DMS79 treated with DMSO at 0.1 percent for 48 hours (cell line): ENCODE results near the gene TARP.

Experiments
- DNase-seq: peaks from one replicate; lab custom pipeline; 2025; lab: John Stamatoyannopoulos, UW

Gene TARP

GRCh38 chr7:38273286-38273995 is at the start of gene TARP:
TSS of gene TARP (minus strand) at chr7:38273636.
- no peak for DNase-seq

- DNase-seq = no peak
Observed at GRCh38 chr7:38323156-38323555, 49.7 kb upstream of the TARP start.

- DNase-seq = no peak
Observed at GRCh38 chr7:38322461-38322860, 49.0 kb upstream of the TARP start.

DNA sequence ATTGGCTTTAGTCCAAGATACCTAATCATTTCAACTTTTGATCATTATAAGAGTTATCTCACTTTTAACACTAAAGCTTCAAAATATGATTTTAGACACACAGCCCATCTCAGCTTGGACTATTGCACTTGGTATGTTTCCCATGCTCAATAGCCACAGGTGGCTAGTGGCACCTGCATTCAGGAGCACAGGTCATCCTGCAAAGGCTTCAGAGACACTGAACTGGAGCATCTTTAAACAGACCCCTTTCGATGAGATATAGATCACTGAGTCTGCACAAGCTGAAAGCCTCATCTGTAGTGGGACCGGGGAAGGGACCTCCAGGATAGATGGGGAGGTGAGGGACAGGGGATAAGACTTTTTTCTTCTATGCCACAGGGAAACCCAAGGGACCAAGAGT is 48.5 kb upstream of the TARP start:
- no peak for DNase-seq

GRCh38 chr7:38321515-38321944 is 48.1 kb upstream of the TARP start:
- DNase-seq = no peak

DNA sequence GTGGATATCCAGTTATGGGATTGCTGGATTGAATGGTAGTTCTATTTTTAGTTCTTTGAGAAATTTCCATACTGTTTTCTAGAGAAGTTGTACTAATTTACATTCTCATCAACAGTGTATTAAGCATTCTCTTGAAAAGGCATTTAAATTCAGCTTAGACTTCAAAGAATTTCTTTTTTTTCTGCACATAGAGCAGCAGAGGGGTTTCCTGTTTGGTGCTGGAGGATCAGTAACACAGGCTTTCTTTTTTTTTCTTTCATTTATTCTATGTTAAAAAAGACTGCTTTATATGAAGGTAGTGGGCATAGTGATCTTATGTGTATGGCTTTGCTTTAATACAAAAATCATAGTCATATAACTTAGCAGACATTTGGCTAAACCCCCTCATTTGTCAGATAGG is 47.6 kb upstream of the TARP start:
- DNase-seq = no peak

- no peak for DNase-seq
Observed at GRCh38 chr7:38319873-38320272, 46.4 kb upstream of the TARP start.

GRCh38 chr7:38318803-38319416 is 45.5 kb upstream of the TARP start:
- no peak for DNase-seq

DNA sequence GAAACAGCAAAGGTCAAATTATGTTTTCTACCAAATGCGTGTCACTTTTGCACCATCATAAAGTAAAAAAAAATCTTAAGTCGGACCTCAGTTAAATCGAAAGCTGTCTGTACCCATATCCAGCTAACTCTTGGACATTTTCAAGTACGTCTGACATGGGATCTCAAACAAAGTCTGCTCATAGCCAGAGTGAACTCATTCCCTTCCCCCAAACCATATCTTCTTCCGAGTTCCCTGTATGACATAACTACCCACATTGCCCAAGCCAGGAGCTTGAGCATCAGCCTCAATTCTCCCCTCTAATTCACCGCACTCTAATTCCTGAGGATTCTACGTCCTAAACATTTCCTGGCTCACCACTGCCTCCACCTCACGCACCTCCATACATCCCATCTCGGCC is 44.8 kb upstream of the TARP start:
- no peak for DNase-seq

DNA sequence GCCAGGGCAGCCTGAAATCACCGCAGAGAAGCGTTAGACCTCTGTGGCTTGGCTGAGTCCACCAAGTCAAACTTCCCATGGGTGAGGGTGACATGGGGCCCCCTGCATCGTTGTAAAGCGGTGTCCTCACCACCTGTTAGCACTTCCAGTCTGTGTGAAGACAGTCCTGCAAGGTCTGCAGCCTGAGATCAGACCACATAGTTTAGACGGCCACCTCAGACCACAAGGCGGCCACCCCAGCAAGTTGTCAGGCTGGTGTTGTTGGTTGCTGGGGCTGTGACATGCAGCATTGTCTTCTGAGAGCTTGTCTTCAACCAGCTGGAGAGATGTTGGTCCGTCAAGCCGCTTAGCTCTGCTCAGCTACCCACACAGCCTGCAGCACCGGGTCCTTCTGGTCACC is 44.1 kb upstream of the TARP start:
- DNase-seq = no peak

- no peak for DNase-seq
Observed at GRCh38 chr7:38316733-38317360, 43.4 kb upstream of the TARP start.

- DNase-seq = no peak
Observed at GRCh38 chr7:38315410-38315809, 42.0 kb upstream of the TARP start.

DNA sequence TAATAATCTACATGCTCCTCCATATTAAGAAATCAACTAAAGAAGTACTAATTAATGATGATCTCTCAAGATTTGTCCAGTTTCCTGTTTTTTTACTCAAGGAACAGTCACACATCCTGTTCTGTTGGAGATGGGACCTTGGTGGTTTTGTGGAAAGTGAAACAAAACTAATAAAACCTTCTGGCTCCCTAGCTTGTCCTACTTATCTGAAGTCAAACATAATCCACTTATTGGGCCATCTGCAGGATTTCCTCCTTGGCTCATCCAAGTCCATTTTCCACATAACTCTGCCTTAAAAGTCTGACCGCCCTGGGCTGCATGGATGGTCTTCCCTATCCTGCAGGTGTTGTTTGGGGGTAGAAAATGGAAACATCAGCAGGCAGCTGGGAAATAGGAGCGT is 39.4 kb upstream of the TARP start:
- DNase-seq = no peak

- DNase-seq = no peak
Observed at GRCh38 chr7:38311329-38311937, 38.0 kb upstream of the TARP start.

DNA sequence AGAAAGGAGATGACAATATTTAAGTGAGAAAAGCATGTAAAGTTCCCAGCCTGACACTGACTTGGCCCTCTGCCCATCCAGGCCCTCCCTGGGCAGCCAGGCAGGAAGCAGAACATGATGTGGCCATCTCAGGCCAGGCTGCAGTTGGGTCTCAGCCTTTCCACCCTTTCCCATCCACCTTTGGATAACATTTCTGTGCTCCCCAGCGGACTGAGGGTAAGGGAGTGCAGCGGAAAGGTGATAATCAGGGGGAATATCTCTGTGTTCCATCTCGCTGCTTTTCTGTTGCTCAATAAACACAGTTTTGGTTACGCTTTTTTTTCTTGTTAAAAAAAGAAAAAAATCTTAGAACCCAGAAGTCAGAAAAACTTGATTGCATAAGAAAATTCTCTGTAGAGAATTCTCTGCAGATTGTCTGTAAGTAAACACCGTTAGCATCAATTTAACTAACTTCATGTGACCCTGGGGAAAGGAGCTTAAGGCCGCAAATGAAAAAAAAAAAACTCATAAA is 37.2 kb upstream of the TARP start:
- no peak for DNase-seq

- no peak for DNase-seq
Observed at GRCh38 chr7:38309555-38309954, 36.1 kb upstream of the TARP start.

DNA sequence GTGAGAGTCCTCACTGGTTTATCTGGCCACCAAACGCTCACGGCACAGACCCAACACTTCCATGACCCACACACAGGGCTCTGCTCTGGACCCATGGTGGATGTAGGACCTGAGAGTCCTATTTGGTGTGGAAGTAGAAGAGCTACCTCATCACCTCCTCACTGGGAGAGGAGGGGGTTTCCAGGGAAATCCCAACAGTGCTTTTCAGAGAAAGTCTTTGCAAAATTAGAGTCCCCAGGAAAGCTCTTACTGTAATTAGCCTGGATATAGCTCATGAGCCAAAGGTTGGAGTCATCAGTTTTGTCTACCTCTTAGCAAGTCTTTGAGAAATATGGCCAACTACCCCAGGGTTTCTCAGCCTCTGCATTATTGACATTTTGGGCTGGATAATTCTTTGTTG is 34.7 kb upstream of the TARP start:
- DNase-seq = no peak

DNA sequence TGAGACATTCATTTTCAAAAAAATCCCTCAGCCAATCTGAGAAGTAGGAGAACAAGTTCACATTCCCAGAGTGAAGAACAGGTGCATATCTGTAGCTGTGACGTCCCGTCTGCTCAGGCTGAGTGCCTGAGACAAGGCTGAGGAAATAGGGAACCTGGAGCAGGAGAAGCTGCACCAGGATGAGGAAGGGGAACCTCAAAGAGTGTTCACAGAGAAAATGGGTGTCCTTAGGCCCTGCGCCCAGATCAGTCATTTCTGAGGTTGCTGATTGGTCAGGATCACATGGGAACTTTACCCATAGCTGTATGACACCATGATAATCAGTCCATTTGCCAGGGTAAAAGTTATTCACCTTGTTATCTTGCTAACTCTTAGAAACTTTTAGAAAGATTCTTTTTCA is 34.2 kb upstream of the TARP start:
- no peak for DNase-seq

DNA sequence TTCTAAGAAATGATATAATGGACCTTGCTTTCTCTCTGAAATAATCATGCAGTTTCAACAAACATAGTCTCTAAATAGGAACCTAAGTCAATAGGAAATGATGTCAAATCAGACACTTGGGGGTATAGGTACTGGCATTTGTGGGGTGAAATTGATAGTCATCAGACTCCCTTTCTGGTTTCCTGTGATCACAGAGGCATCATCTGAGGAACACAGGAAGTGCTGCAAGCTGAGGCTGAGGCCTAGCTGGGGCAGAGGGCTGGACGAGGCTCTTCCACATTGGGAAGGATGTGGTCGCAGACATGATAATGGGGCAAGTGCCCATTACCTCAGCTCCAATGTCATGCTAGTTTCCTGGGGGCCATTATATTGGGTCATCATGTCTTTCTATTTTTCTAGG is 33.5 kb upstream of the TARP start:
- DNase-seq = no peak

GRCh38 chr7:38306171-38306570 is 32.7 kb upstream of the TARP start:
- DNase-seq = no peak

- no peak for DNase-seq
Observed at GRCh38 chr7:38303866-38304265, 30.4 kb upstream of the TARP start.

DNA sequence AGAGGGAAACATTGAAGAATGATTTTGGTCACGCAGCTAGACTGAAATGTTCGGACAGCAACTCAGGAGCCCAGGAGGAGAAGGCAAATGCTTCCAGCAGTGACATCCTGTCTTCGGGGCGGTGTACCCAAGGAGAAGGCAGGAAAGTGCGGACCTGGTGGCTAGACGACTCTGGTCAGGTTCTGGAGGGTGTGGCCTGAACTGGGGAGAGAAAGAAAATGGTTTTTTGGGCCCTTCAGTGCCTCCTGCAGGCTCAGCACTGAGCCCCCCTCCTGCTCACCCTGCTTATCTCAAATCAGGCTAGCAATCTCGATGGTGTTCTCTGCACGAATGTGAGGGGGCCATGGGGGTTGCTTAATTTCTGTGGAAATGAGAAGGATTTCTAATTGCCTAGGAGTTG is 26.7 kb upstream of the TARP start:
- no peak for DNase-seq
